NT2/D1 (cell line): ENCODE data around the gene INVS.

Source experiments
- SUZ12 ChIP-seq: IDR thresholded peaks from 2 replicates; pipeline ENCODE4 v1.6.1; 2011; ENCODE audit not compliant: insufficient read length, insufficient read depth; ENCODE audit errors: extremely low read depth
- YY1 ChIP-seq: IDR thresholded peaks from 2 replicates; pipeline ENCODE4 v1.6.1; 2011; ENCODE audit not compliant: insufficient read length, insufficient read depth
- ZNF274 ChIP-seq: IDR thresholded peaks from 2 replicates; pipeline ENCODE4 v1.6.1; 2011; ENCODE audit warnings: mild to moderate bottlenecking, low read depth, low read length

- no peak for TF ChIP-seq SUZ12
- TF ChIP-seq ZNF274, result no peak
- TF ChIP-seq YY1, result no peak
Measured at GRCh38 chr9:100167176-100167575, 68.1 kb downstream of the INVS start.
